NCI-H2196 treated with DMSO at 0.1 percent for 48 hours (cell line): ENCODE results near the gene ZNF678.
"Not testable (repeated sequence)": the region's sequence is repeated elsewhere in the genome, so short reads cannot be mapped to it uniquely, and the experiment has no call there.

Experiments used
- DNase-seq: peaks from one replicate; lab custom pipeline; 2025; ENCODE audit not compliant: unreplicated experiment; lab: John Stamatoyannopoulos, UW

ZNF678 gene

GRCh38 chr1:227709451-227709850, 146.1 kb downstream of the ZNF678 start:
- no peak for DNase-seq

- DNase-seq = not testable (repeated sequence)
These were observed 147.1 kb downstream of the ZNF678 start for GRCh38 chr1:227710474-227710873.

GRCh38 chr1:227712648-227713047, 149.3 kb downstream of the ZNF678 start:
- no peak for DNase-seq

GRCh38 chr1:227718932-227719331, 155.6 kb downstream of the ZNF678 start:
- DNase-seq = no peak

DNA sequence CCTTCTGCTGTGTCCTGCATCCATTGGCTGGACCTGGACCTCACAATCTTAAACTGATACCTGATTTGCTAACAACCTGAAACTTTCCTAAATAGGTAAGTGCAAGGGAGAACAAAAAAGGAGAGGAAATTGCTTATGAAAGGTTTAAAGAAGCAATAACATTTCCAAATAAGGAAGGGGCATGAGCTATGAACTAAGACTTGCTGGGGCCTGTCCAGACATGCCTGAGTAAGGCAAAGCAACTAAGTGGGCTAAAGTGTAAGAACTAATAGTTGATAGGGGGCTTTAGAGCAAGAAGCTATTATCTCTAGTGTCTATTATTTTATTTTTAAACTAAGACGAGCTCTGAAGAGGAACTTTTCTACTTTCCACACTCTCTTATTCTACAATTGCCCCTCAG, 160.1 kb downstream of the ZNF678 start:
- no peak for DNase-seq

DNA sequence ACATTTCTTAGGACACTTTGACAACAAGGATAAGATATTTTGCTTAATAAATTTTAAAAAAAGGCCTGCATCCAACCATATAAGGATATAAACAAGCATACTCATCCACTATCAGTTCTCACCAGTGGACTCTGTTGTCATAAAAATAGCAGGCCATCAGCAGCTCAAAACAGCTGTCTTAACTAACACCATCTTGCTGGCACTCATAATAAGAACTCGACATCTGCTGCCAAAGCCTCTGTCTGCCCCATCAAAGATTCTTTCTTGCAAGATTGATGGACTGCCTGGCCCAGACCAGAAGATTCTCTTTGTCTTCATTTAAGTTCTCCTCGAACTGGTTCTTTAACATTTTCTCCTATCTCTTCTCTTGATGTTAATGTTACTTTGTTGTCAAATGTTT, 161.7 kb downstream of the ZNF678 start:
- no peak for DNase-seq

DNA sequence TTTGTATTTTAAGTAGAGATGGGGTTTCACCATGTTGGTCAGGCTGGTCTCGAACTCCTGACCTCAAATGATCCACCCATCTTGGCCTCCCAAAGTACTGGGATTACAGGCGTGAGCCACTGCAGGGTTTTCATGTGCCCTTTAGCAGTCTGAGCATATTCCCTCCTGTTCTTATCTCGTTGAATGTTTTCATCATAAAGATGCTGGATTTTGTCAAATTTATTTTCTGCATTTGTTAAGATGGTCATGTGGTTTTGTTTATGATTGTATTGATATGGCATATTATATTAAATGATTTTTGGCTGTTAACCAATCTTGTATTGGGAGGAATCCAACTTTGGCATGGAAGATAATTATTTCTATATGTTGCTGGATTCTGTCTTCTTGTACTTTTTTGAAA, 163.0 kb downstream of the ZNF678 start:
- no peak for DNase-seq
